ENCODE results near the gene DPEP2. TPM values are rescaled to one million over a fixed set of nuclear protein-coding genes. Genes with fewer than 3 reads are reported as not detected.

Gene DPEP2
- total RNA-seq, 1 donor from 2014 or later: 1.1 TPM

DNA sequence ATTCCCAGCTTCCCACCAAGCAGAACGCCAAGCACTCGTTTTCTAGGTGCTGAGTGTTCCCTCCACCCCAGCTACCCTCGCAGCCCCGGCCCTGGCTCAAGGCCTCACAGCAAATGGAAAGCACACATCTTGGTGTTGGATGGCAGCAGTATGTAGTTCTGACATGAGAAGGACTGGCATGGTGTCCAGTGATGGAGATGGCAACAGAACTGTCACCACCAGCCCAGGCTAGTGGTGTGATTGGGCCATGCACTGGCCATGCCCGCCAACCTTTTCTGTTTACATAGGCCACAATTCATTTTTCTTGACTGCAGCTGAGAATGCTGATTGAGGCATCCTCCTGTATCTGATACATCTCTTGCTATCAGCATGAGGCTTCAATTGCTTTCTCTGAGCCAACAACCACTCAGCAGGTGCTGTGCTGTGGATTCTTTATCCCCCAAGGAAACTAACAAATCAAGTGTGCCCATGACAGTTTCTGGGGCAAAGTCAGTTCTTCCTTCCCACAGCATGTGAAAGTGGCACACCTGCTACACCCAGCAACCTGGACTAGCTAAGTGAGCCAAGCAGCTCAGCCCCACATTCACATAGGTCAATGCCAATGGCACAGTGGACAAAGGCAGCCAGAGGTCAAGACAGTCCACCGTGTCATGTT, 34.7 kb downstream of the DPEP2 start:
- ATAC-seq (ENCODE audit: poor library complexity): no peak
- no peak for DNase-seq
- intact Hi-C loops (cut with DNase I): no loop called here

DNA sequence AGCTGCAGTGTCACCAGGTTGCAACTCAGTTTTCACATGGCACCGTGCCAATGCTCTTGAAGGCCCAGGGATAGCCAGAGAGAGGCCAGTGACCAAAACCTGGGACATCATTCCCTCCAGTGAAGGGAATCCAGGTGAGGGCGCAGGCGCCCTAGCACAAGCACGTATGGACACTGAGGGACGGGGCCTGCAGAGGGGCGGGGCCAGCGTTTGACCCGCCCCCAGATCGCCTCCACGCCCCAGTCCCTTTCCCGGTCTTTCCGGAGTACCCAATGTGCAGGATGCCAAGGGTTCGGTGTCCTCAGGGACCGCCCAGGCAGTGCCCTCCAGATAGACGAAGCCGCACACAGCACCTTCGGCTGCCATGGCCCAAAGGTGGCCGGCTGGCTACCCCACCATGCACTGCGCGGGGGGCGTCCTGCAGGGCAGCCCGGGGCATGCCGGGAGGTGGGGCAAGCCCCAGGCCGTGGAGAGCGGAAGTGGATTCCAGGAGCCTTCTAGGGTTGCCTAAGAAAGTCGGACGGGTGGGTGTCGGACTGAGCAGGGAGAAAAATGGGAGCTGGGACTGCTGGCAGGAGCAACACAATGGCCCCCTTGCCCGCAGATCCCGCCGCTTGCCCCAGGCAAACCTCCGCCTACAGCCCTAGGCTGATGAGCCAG, 35.5 kb downstream of the DPEP2 start:
- intact Hi-C loops (cut with DNase I): no loop called here
- DNase-seq: no peak
- no peak for ATAC-seq (ENCODE audit: poor library complexity)

DNA sequence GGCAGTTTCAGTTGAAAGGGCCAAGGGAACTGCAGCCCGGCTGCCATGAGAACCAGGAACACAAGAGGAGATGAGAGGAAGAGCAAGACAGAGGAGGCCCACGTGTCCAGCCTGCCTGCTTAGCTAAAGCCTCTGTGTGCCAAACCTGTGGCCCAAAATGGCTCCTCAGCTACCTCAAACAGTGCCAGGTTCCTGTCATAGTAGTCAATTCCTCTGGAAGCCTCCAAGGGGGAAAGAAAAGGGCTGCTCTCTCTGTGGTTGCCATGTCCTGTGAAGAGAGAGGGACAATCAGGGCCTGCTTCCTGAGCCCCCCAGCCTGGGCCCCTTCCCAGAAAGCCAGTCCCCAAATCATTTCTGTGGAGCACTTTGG, 36.0 kb downstream of the DPEP2 start:
- intact Hi-C loops (cut with DNase I): no loop called here
- ATAC-seq (ENCODE audit: poor library complexity): peak; percentile 26
- DNase-seq: no peak

DNA sequence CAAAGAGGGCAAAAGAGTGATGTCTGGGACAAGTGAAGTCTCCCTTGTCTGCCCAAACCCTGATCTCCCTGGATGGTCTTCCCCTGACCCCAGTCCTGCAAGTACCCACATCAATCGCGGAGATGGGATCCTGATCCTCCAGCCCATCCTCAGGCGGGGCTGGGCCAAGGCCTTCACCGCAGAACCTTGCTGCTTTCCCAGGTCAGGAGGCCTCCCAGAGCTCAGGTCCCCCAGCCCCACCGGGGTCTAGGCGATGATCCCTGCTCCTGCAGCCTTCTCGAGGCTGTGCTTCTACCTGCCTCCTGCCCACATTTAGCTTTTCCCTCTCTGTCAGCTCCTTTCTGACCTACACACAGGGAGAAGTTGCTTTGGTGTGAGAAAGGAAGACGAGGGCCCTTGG, 37.1 kb downstream of the DPEP2 start:
- ATAC-seq (ENCODE audit: poor library complexity) (no peak), DNase-seq (no peak)
- intact Hi-C loops (cut with DNase I): no loop called here

DNA sequence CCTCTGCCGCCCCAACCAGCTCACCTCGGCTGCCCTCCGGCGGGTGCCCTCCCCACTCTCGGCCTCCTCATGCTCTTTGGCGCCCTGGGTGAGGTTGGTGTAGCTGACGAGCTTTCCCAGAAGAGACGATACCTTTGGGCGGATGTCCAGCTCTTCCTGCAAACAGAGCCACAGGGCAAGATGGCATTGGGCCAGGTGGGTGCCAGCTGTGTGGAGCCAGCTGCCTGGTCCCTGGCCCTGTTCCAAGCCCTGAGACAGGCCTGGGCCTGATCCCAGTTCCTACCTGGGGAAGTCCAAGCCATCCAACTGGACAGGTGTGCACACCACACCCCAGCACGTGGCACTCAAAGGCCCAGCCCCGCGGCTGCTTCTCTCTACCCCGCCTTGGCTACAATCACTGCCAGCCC, 37.7 kb downstream of the DPEP2 start:
- peak; percentile 74 for DNase-seq
- intact Hi-C loops (cut with DNase I): no loop called here
- ATAC-seq (ENCODE audit: poor library complexity): no peak

DNA sequence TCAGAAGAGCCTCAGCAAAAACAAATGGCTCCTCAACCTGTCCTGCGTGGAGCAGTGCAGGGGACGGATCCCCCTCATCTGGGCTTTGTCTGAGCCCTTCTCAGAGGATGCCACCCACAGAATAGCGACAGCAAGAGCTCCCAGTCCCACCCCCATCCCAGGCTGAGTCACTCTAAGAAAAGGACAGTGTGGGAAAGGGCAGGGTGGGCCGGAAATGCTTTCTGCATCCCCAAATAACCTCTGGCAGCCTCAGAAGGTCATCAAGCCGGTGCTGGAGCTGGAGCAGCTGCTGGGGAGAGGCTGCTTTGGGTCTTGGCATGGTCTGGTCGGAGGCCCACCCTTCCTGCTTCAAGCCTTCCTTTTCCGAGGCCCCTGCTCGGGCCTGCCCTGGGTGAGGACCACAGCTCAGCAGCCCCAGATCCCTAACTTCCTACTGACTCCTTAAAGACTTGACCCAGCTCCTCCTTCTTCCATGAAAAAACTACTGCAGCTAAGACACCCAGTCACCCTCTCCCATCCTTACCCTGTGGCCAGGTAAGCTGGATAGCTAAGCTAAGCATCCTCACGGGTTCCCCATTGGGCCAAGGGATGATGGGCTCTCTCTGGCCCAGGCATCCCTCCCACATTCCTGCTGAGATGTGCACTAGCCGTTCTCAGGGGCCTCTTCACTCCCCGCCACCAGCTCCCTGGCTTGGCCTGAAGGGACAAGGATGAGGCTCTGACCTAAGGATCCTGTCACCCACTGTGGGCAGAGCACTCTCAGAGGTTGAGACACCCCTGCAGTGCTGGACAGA, 39.6 kb downstream of the DPEP2 start:
- intact Hi-C loops (cut with DNase I): no loop called here
- peak; percentile 65 for ATAC-seq (ENCODE audit: poor library complexity)
- DNase-seq: peak; percentile 85

DNA sequence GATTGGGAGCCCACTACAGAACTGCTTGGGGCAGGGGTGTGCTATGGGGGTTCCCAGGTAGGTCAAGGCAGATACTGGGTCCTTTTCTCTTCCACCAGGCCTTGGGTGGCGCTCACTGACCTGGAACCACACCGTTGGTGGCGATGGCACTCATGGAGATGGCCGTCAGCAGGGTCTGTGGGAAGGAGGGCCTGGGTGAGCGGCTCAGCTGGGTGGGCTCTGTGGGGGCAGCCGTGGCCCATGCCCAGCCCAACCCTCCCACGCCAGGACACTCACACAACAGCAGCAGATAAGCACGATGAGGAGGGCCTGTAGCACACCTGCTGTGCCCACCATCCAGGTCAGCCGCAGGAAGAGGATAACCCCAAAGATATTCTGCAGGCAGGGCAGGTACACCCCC, 41.7 kb downstream of the DPEP2 start:
- intact Hi-C loops (cut with DNase I): no loop called here
- ATAC-seq (ENCODE audit: poor library complexity): no peak
- no peak for DNase-seq

DNA sequence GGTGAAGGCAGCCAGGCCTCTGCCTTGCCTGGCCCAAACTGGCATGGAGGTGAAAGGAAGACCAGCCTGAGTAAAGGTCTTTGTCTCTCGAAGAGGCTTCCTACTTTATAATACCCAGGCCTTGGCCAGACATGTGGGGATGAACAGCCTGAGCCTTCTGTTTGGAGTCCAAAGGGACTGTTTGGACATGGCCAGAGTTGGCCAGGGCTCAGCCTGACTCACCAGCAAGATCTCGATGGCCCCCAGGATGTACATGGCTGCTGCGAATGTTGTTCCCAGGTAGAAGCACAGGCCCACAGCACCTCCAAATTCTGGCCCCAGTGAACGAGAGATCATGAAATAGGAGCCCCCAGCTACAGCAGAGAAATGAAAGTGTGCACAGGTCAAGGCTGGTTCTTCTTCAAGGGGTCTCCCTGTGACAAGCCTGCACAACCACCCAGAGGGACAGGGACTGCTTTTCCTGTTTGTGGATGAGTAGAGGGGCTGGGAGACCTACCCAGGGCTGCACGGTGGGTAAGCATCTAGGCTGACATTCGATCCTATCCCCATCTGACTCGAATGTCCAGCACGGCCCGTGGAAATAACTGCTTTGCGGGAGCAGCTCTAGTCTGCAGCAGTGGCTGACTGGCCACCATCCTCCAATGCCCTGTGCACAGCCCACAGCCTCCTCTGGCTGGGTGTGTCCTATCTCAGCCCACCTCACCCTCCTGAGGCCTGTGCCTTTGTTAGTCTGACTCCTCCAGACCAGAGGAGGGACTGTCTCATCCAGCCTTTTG, 44.7 kb downstream of the DPEP2 start:
- DNase-seq (no peak), ATAC-seq (ENCODE audit: poor library complexity) (no peak)
- intact Hi-C loops (cut with DNase I): no loop called here

DNA sequence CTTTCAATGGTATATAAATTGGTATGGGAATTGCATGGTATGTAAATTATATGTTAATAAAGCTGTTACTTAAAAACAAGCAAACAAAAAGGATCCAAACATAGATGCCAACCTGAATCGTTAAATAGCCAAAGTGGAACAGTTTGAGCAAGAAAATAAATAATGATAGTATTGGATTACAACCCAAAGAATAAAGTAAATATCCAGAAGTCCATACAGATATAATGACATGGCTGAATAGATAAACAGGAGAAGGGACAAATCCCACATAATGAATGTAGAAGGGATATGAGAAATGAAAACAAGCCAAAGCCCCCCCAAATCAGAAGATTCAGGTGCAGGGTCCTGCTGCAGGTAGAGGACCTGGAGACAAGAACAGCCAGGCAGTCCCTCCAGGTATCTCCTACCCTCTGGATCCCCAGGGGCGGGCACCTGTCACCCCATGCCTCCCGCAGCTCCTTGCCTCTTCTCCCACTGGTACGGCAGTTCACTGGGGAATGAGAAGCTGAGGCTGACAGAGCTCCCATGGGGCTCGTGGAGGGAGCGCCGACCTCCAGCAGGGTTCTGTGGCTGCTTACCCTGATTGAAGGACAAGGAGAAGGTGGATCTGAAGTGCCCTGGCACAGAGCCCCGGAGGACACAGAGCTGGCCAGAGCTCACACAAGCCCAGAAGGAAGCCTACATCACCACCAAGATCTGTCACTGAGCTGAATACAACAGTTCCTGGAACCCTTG, 45.5 kb downstream of the DPEP2 start:
- ATAC-seq (ENCODE audit: poor library complexity) (no peak), DNase-seq (no peak)
- intact Hi-C loops (cut with DNase I): no loop called here

DNA sequence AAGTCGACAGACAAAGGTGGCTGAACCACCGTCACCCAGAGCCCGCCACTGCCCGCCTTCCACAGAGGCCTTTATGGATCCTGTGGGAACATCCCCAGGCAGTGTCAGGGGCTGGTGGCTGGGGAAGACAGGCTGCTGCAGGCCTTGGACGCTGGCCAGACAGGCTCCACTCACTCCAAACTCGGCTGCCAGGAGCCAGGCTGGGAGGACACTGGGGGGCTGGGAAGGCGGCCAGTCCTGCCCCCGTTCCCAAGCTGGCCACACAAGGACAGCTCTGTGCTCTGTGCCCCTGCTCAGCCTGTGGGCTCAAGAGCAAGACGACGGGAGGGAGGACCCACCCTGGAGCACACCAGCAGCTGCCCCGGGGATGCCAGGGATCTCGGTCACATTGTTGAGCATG, 47.8 kb downstream of the DPEP2 start:
- ATAC-seq (ENCODE audit: poor library complexity) (peak; percentile 83), DNase-seq (peak; percentile 84)
- intact Hi-C loops (cut with DNase I): no loop called here

DNA sequence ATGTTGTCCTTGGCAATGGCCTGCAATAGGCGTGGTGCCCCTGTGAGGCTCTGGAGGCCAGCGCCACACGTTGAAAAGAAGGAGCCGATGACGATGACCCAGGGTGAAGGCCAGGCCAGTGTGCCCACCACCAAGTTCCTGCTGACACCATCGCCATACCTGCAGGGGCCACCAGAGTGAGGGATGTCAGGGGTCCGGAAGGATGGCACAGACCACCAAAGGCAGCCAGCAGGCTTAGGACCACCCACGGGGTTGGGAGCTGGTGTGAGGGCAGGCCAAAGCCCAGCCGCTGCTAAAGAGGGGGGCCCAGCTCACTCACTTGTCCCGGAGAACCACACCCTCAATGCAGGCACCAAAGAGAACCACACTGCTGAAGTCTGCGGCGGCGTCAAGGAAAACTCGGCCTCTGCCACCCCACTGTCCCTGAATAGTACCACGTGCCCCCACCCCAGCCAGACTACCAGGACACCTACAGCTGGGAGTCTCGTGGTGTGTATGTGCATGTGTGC, 48.9 kb downstream of the DPEP2 start:
- DNase-seq (no peak), ATAC-seq (ENCODE audit: poor library complexity) (no peak)
- intact Hi-C loops (cut with DNase I): no loop called here

DNA sequence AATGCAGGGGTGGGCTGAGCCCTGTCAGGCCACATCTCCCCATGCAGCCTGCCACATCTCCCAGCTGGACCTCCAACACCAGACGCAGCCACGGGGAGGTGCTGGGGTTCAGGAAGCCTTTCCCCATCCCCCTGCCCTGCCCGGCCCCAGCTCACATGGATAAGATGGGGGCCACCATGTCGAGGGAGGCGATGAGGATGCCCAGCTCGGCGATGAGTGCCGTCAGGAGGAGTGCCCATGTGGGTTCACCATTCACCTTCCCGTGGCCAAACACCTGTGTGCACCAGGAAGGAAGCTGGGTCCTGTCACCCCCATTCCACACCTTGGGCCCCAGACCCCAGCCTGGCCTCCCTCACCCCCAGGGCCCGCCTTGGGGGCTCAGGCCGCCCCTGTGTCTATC, 49.6 kb downstream of the DPEP2 start:
- DNase-seq (peak; percentile 29), ATAC-seq (ENCODE audit: poor library complexity) (no peak)
- intact Hi-C loops (cut with DNase I): no loop called here

DNA sequence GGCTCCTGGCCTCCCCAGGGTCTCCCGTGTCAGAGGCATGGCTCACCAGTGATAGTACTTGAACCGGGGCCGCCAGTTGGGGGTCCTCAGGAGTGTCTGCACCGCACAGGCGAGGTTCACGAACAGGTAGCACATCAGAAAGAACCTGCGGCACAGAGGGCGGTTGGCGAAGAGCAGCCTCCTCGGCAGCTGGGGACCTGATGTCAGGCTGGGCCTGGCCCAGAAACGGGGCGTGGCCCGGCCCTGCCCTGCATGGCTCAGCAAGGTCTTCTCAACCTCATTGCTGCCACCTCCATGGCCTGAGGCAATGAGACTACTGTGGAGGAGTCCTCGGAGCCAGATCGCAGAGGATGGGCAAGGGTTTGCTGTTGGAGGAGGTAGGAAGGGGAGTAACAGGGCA, 51.3 kb downstream of the DPEP2 start:
- no peak for DNase-seq
- ATAC-seq (ENCODE audit: poor library complexity): no peak
- intact Hi-C loops (cut with DNase I): no loop called here

DNA sequence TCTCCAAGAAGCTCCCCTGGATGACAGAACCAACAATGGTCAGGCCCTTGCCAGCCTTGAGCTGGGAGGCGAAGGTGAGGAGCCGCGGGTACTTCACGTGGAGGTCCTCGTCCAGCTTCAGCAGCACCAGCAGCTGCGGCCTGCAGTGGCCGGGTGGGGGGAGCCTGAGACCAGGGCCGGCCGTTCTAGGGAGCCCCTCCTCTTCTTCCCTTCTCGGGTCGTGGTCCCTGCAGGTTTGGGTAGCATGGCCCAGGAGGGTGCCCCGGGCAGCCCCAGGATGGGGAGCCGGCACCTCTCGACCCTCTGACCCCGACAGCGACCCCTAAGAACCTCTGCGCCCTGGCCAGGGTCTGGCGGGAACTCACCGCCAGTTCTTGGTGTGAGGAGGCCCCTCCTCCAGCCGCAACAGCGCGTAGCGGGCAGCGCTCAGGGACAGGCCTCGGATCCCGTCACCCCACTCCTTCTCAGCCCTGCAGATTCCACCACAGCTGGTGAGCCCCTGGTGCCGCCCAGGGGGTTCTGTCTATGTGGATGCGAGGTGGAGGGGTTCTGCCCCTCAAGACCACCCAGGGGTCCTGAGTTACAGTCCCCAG, 52.2 kb downstream of the DPEP2 start:
- ATAC-seq (ENCODE audit: poor library complexity) (no peak), DNase-seq (no peak)
- intact Hi-C loops (cut with DNase I): no loop called here

DNA sequence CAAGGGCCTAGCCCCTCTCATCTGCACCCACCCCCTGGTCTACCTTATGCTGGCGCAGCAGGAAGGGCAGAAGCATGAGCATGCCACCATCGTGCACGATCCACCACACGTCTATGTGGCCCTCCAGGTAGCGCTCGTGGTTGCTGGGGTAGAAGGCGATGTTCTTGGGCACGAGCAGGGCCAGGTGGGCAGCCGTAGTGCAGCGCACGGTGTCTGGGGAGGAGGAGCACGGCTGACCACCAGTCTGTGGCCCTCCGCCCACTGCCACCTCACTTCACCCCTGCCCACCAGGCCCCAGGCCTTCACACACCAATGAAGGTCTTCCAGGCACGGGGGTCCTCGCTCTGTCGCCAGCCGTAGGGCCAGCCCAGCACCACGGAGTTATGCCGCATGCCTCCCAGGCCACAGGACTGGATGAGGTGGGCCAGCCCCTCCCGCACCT, 53.1 kb downstream of the DPEP2 start:
- ATAC-seq (ENCODE audit: poor library complexity): no peak
- DNase-seq: no peak
- intact Hi-C loops (cut with DNase I): no loop called here

DNA sequence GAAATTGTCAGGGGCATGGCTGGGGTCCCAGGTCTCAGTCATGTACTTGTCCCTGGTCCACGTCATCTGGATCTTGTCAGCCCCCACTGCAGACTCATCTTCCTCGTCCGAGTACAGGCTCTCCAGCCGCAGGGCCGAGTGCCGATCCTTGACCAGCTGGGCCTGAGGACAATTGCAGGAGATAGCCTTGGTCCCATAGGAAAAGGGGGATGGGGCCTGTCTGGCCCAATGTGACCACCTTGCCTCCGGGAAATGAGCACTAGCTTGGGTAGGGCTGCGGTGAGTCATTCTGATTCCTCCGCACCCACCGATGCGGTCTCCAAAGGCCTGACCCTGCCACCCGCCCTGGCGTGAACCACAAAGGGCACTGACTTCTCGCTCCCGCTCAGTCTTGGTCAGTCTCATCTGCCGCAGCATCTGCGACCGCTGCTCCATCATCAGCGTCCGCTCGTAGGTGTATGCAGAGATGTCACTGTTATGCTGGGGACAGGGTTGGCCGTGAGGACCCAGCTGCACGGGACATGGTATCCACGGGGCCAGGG, 53.8 kb downstream of the DPEP2 start:
- no peak for ATAC-seq (ENCODE audit: poor library complexity)
- intact Hi-C loops (cut with DNase I): no loop called here
- no peak for DNase-seq

DNA sequence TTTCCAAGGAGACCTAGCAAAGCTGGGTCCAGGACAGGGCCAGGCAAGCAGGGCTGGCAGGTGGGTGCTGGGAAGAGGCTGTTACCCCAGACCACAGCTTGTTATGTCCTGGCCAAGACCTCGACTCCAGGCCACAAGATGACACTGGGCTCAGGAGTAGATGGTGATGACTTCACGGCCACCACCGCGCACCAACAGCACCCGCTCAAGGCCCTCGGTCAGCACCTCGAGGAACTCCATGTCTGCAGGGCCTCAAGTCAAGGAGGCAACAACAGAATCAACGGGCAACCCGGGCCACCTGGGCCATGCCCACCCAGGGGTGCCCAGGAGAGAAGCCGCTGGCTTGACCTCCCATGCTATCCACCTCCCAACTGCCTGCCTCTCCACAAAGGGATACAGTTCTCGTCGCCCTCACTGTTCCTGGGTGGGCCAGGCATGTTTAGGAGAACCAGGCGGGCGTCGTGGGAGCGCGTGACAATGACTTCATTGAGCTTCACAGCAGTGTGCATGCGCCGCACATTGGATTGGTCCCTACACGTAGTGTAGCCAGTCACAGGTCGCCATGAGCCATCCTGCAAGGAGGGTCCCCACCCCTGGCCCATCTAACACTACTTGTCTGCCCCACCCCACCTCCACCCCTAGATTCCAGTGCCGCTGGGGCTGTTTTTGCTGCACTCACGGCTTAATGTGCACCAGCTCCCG, 54.4 kb downstream of the DPEP2 start:
- DNase-seq (no peak), ATAC-seq (ENCODE audit: poor library complexity) (no peak)
- intact Hi-C loops (cut with DNase I): no loop called here

All from Right ventricle myocardium superior (tissue), 1 donor.